IMR-90 (cell line): Measurements from ENCODE around the gene ANKRD2. TPM values are rescaled to one million over a fixed set of nuclear protein-coding genes. Genes with fewer than 3 reads are reported as not detected.

Experiments
- ATAC-seq: fragments of 200-7000 bp; cut with Tn5 transposase; 2 replicates; pipeline ENCODE4 v1.9.1; 2020; ENCODE audit warnings: low read depth, mild to moderate bottlenecking, moderate library complexity
- BruUV-seq: library from RNA; stranded (reverse); fragments of 400-500 nt; replicated peaks from 2 replicates; lab custom pipeline; 2021; lab: Mats Ljungman, UMichigan
- CTCF ChIA-PET: fragments of 300-600 bp; formaldehyde crosslinking; extraction: SDS; loops from one replicate; lab custom pipeline; 2021; ENCODE audit warnings: antibody characterized with exemption; lab: Yijun Ruan, JAX
- POLR2A ChIA-PET: fragments of 300-600 bp; sonication (Branson Sonifier 250); formaldehyde crosslinking; loops from one replicate; lab custom pipeline; 2022; ENCODE audit warnings: antibody characterized with exemption; ENCODE audit not compliant: unreplicated experiment; lab: Charles Lee
- DNase-seq: peaks from one replicate; pipeline ENCODE4 v3.0.0; 2013
- H2AFZ ChIP-seq: replicated peaks from 2 replicates; pipeline ENCODE3; 2013; ENCODE audit warnings: low read length, mild to moderate bottlenecking; ENCODE audit not compliant: poor library complexity
- H2AK5ac ChIP-seq: 2 replicates; pipeline ENCODE4 v1.6.1; 2013; ENCODE audit warnings: low read depth, low read length, inconsistent platforms
- H2AK9ac ChIP-seq: replicated peaks from 2 replicates; pipeline ENCODE3; 2013; ENCODE audit warnings: mild to moderate bottlenecking, low read depth, low read length, moderate library complexity; ENCODE audit not compliant: poor library complexity
- H2BK120ac ChIP-seq: 2 replicates; pipeline ENCODE4 v1.6.1; 2013; ENCODE audit warnings: low read depth, low read length, inconsistent platforms
- H2BK15ac ChIP-seq: 3 replicates; pipeline ENCODE4 v1.6.1; 2013; ENCODE audit warnings: low read depth, low read length, inconsistent platforms
- H2BK20ac ChIP-seq: 2 replicates; pipeline ENCODE4 v1.6.1; 2013; ENCODE audit warnings: low read depth, mild to moderate bottlenecking, inconsistent platforms, low read length, moderate library complexity
- H2BK5ac ChIP-seq: 2 replicates; pipeline ENCODE4 v1.6.1; 2013; ENCODE audit warnings: mild to moderate bottlenecking, low read depth, low read length, inconsistent platforms; ENCODE audit not compliant: poor library complexity, severe bottlenecking
- H3K14ac ChIP-seq: replicated peaks from 2 replicates; pipeline ENCODE4 v1.6.1; 2013; ENCODE audit warnings: low read depth, low read length, inconsistent platforms
- H3K18ac ChIP-seq: 2 replicates; pipeline ENCODE4 v1.6.1; 2013; ENCODE audit warnings: low read depth, low read length, control low read depth
- H3K23ac ChIP-seq: 2 replicates; pipeline ENCODE4 v1.6.1; 2013; ENCODE audit warnings: low read depth, low read length, inconsistent platforms
- H3K27ac ChIP-seq: 2 replicates; pipeline ENCODE4 v1.5.1; 2013; ENCODE audit warnings: mild to moderate bottlenecking, control low read depth, low read length; ENCODE audit not compliant: insufficient read depth
- H3K27me3 ChIP-seq: 2 replicates; pipeline ENCODE4 v1.6.1; 2013; ENCODE audit warnings: low read length; ENCODE audit not compliant: control insufficient read depth, insufficient read depth
- H3K36me3 ChIP-seq: 2 replicates; pipeline ENCODE4 v1.6.1; 2013; ENCODE audit warnings: low read length, mixed read lengths; ENCODE audit not compliant: control insufficient read depth, insufficient read depth
- H3K4ac ChIP-seq: 2 replicates; pipeline ENCODE4 v1.6.1; 2013; ENCODE audit warnings: low read depth, low read length, inconsistent platforms
- H3K4me1 ChIP-seq: 2 replicates; pipeline ENCODE4 v1.6.1; 2013; ENCODE audit warnings: low read length, mixed read lengths; ENCODE audit not compliant: control insufficient read depth, insufficient read depth
- H3K4me2 ChIP-seq: 2 replicates; pipeline ENCODE4 v1.6.1; 2013; ENCODE audit warnings: low read depth, mild to moderate bottlenecking, control low read depth, low read length, moderate library complexity
- H3K4me3 ChIP-seq: 2 replicates; pipeline ENCODE4 v1.5.1; 2013; ENCODE audit warnings: low read depth, mild to moderate bottlenecking, control low read depth, low read length, moderate library complexity; ENCODE audit not compliant: insufficient read depth
- H3K56ac ChIP-seq: 2 replicates; pipeline ENCODE4 v1.6.1; 2013; ENCODE audit warnings: low read length, inconsistent platforms; ENCODE audit not compliant: insufficient read depth; ENCODE audit errors: extremely low read depth
- H3K79me1 ChIP-seq, 2 experiments: 2 replicates each; pipeline ENCODE4 v1.6.1; 2013; ENCODE audit warnings: low read length in 2 of 2, inconsistent platforms in 1 of 2, low read depth in 1 of 2
- H3K9ac ChIP-seq: 2 replicates; pipeline ENCODE4 v1.6.1; 2013; ENCODE audit warnings: low read depth, low read length, control low read depth
- H3K9me1 ChIP-seq: 2 replicates; pipeline ENCODE4 v1.6.1; 2013; ENCODE audit warnings: low read length, inconsistent platforms; ENCODE audit not compliant: insufficient read depth
- H3K9me3 ChIP-seq: 2 replicates; pipeline ENCODE4 v1.6.1; 2013; ENCODE audit warnings: low read length; ENCODE audit not compliant: control insufficient read depth, insufficient read depth
- H4K20me1 ChIP-seq: 2 replicates; pipeline ENCODE4 v1.6.1; 2013; ENCODE audit warnings: low read length, inconsistent platforms; ENCODE audit not compliant: insufficient read depth
- H4K5ac ChIP-seq: 2 replicates; pipeline ENCODE4 v1.6.1; 2013; ENCODE audit warnings: mild to moderate bottlenecking, low read depth, low read length, control low read depth
- H4K8ac ChIP-seq, 2 experiments: 2 replicates each; pipeline ENCODE4 v1.6.1; 2013; ENCODE audit warnings: low read depth in 2 of 2, low read length in 2 of 2, control low read depth in 1 of 2, inconsistent platforms in 1 of 2
- H4K91ac ChIP-seq: 2 replicates; pipeline ENCODE4 v1.6.1; 2013; ENCODE audit warnings: low read depth, low read length, inconsistent platforms; ENCODE audit not compliant: insufficient read depth
- CHD1 ChIP-seq: IDR thresholded peaks from 2 replicates; pipeline ENCODE4 v1.6.1; 2012; ENCODE audit warnings: low read depth, low read length, improper control_type of control experiment
- FOS ChIP-seq: fragments of 150-350 bp; IDR thresholded peaks from 2 replicates; pipeline ENCODE4 v1.6.1; 2016; ENCODE audit warnings: low read depth, low read length
- NFE2L2 ChIP-seq: fragments of 150-350 bp; IDR thresholded peaks from 2 replicates; pipeline ENCODE4 v1.6.1; 2016; ENCODE audit warnings: low read depth, mild to moderate bottlenecking, low read length
- WGBS, 2 experiments: methylation state at CpG; one replicate each; pipeline versions ENCODE4 v1.1.5 to v1.1.7; 2013; ENCODE audit warnings: missing lambda C conversion rate in 2 of 2; ENCODE audit not compliant: insufficient read length in 1 of 2; ENCODE audit errors: extremely low coverage in 2 of 2; 5-methylcytosine and 5-hydroxymethylcytosine counted together
- dilution Hi-C: fragments of 300-500 bp; cut with HindIII; formaldehyde crosslinking; loops from one replicate; pipeline ENCODE4 v1.14.3; 2018; ENCODE audit warnings: low sequenced_read_pairs; ENCODE audit not compliant: unreplicated experiment
- in situ Hi-C: fragments of 300-500 bp; cut with MboI; formaldehyde crosslinking; loops from 3 replicates; pipeline ENCODE4 v1.14.3; 2019; ENCODE audit warnings: low sequenced_read_pairs, inconsistent platforms, mixed read lengths
- intact Hi-C: fragments of 100-400 bp; cut with micrococcal nuclease; formaldehyde crosslinking; loops from 2 replicates; pipeline ENCODE4 v1.10.0; 2022
- polyA plus RNA-seq, 3 experiments: library from polyadenylated mRNA; depleted of rRNA; stranded (reverse); fragments of >200 nt; gene quantifications; 2 replicates each; pipeline ENCODE4 v1.2.3, GENCODE V29; 2012; ENCODE audit warnings: low replicate concordance in 1 of 3
- total RNA-seq: library from RNA; depleted of rRNA; stranded (reverse); fragments of >200 nt; gene quantifications from 2 replicates; pipeline ENCODE4 v1.2.3, GENCODE V29; 2012

Gene ANKRD2
- total and polyA plus RNA-seq, 2 of the 4 experiments (the other 2 are of a cell fraction), result 0.36 to 0.65 TPM

GRCh38 chr10:97537186-97537869 is 35.3 kb upstream of the ANKRD2 start:
- no peak overlapping the region for H3K27ac ChIP-seq

More at GRCh38 chr10:97537186-97537869, 35.3 kb upstream of the ANKRD2 start:
- ATAC-seq, result no peak
- in situ Hi-C loops (no loop called here), intact Hi-C loops (no loop called here), dilution Hi-C loops (no loop called here)
- no peak overlapping the region; the same call in 1 of the 2 replicates for H2BK20ac ChIP-seq
- no peak overlapping the region for H3K18ac ChIP-seq
- no peak for DNase-seq
- POLR2A ChIA-PET, result no interaction called here
- no peak overlapping the region for H4K91ac ChIP-seq
- TF ChIP-seq CHD1, result no peak
- TF ChIP-seq FOS, result no peak
- no peak for TF ChIP-seq NFE2L2
- H2AFZ ChIP-seq, result no peak overlapping the region
- H2BK5ac ChIP-seq, result no peak overlapping the region
- H3K27me3 ChIP-seq, result no peaks in the 10 kb centered on the region
- H2BK15ac ChIP-seq, result no peak overlapping the region
- no peak overlapping the region for H4K5ac ChIP-seq
- no peak overlapping the region for H3K23ac ChIP-seq
- no peak overlapping the region for H2BK120ac ChIP-seq
- H3K4me2 ChIP-seq, result no peak overlapping the region
- peaks cover 34% of the 10 kb centered on the region for H3K4me1 ChIP-seq
- H2AK9ac ChIP-seq, result no peak overlapping the region
- no peaks in the 10 kb centered on the region for H3K9me3 ChIP-seq
- H3K9me1 ChIP-seq, result peaks cover 32% of the 10 kb centered on the region
- H3K4ac ChIP-seq, result no peak overlapping the region
- CTCF ChIA-PET, result no interaction called here
- H3K56ac ChIP-seq, result no peak overlapping the region
- H3K14ac ChIP-seq, result no peak overlapping the region
- BruUV-seq, result no TSS peak
- H3K9ac ChIP-seq, result no peak overlapping the region
- peaks cover 17 to 75% of the 10 kb centered on the region in 2 experiments for H3K79me1 ChIP-seq
- WGBS, 2 experiments, result no CpG with 5 or more reads among the region's 5 CpGs
- no peak overlapping the region for H4K8ac ChIP-seq
- H4K20me1 ChIP-seq, result peaks cover 15% of the 10 kb centered on the region
- no peaks in the 10 kb centered on the region for H3K36me3 ChIP-seq
- no peak overlapping the region for H3K4me3 ChIP-seq
- H2AK5ac ChIP-seq, result no peak overlapping the region
